ENCODE results near the gene TBL1XR1. TPM values are rescaled to one million over a fixed set of nuclear protein-coding genes. Genes with fewer than 3 reads are reported as not detected.
"Not testable (repeated sequence)": the region's sequence is repeated elsewhere in the genome, so short reads cannot be mapped to it uniquely, and the experiment has no call there.

The TBL1XR1 gene
- total RNA-seq, 1 donor from 2014 or later: 169 TPM

DNA sequence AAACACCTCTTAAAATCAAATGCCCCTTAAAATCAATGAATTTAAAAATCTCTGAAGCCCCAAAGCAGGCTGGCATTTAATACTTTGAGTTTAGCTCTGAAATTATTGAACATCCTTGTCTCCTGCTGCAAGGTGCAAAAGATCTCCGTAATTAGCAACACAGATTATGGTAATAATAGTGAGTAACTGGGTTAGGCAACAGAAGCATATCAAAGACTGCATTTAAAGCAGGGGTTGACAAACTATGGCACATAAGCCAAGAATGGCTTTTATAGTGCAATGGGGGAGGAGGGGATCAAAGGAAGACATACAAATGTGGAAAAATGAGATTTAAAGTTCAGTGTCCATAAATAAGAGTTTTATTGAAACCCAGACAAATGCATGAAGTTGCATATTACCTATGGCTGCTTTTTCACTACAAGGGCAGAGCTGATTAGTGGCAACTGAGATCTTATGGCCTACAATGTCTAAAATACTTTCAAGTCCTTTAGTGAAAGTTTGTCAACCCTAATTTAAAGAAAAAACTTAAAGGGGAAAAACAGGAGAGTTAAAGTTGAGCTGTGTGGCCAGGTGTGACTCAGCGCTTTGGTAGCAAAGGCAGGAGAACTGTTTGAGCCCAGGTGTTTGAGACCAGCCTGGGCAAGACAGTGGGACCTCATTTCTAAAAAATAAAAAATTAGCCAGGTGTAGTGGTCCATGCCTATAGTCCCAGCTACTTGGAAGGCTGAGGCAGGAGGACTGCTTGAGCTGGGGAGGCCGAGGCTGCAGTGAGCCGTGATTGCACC is 157.6 kb downstream of the TBL1XR1 start:
- intact Hi-C loops (cut with micrococcal nuclease): no loop called here

DNA sequence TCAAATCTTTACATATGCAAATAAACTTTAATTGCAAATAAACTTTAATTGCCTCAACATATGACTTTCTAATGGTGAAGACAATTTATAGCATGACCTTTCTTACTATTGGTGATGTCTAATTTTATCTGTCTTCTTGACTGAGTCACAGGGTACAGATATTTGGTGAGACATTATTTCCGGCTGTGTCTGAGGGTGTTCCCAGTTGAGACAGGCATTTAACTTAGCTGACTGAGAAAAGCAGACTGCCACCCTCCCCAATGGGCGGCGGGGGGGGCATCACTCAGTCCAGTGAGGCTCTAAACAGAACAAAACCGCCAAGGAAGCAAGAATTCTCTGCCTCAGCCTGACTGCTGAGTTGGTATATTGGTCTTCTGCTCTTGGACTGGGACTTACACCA is 160.0 kb downstream of the TBL1XR1 start:
- intact Hi-C loops (cut with micrococcal nuclease): no loop called here

DNA sequence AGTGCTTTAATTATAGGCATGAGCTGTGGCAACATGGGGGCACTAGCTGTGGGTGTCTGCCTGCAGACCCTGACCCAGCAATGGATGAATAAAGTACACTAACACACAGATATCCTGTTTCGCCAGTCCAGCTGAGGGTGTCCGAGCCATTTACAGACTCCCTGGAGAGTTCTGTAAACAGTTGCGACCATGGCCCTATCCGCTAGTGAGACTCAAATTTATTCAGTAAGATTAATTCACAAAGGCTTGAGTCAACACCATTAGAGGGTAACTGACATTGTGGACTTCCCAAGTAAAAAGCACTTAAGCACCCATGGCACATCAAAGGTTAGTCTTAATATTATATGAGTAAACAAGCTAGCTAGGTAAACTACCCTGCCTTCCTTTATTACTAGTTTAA is 161.6 kb downstream of the TBL1XR1 start:
- intact Hi-C loops (cut with micrococcal nuclease): no loop called here

DNA sequence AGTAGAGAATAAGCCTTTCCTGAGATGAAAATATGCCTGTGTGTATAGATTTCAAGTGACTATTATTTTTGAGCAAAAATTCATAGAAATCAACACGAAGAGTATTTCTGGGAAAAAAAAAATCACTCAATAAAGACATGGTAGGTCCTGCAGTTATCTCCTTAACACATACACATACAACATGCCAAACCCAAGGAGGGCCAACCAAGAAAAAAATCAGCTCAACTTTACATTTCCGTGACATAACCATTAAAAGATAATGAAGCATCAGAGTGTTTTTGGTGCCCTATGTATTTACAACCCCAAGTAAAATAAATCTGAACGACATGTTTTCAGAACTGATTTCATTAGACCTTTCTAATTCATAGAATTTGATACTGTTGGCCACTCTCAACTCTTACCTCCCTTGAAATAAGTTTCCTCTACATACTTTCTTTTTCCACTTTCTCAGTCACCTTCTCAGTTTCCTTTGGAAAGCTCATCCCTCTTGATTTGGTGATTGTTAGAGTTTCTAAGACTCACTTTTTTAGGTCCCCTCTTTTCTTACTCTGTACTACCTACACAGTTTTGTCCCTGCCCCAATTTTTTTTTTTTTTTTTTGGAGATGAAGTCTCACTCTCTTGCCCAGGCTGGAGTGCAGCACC is 162.3 kb downstream of the TBL1XR1 start:
- intact Hi-C loops (cut with micrococcal nuclease): no loop called here

DNA sequence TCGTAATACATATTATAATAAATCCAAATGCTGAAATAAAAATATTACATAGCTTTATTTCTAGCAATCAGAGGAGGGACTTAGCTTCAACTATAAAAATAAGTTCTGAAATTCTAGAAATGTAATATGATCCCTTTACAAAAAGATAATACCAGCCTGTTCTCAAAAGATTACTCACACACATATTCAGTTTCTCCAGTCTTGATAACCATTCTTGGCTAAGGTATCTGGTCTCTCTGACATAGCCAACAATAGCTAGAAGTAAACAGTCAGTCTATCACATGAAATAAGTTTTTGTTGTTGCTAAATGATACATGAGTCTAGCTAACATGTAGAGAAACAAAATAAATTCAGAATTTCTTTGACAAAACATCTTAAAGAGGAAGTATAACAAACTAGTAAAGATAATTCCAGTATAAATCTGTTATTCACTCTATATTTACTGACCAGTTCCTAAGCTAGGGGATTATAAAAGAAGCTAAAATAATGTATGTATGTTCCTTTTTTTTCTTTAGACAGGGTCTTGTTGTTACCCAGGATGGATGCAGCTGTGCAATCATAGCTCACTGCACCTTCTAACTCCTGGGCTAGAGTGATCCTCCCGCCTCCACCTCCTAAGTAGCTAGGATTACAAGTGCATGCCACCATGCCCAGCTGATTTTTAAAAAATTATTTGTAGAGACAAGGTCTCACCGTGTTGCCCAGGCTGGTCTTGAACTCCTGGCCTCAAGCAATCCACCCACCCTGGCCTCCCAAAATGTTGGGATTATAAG is 170.6 kb downstream of the TBL1XR1 start:
- intact Hi-C loops (cut with micrococcal nuclease): no loop called here

DNA sequence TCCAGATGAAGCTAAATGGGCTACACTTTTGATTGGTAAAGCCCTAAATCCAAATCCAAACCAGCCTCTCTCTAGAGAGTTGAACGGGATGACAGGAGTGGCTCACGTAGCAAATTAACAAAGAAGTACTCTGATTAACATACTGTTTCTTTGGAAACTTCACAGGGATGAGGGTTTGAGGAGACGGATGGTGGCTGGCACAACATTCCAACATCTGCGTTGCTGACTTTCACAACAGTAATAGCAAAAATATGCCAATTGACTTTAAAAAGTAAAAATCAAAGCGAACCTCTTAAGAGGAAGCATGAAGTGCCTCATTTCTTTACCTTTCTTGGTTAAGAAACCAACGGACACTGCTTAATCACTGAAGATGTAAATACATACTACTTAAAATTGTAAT is 181.4 kb downstream of the TBL1XR1 start:
- intact Hi-C loops (cut with micrococcal nuclease): no loop called here

DNA sequence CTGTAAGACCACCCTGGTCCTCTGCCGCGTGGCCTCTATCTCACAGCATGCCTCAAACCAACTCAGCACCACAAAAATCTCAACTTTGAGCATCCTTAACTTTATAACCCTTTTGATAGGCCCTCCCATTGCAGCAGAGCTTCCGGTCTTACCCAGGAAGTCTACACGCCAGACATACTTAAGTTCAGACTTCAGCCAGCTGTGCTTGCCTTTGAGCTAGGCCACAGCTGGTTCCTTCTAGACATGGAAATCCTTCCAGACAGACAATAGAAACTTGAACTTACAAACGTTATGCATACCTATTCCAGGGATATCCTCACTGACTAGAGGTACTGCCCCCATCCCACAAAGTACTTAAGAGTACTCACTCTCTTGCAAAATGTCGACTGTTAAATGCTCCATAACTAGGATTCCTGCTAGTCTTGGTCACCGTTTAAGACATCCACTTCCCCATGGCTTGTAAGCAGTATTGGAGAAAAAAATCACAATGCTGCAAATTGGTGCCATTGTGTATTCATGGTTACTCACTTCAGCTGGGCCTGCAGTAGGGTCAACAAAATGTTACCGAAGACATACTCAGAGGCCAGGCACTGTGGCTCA is 183.5 kb downstream of the TBL1XR1 start:
- intact Hi-C loops (cut with micrococcal nuclease): no loop called here

DNA sequence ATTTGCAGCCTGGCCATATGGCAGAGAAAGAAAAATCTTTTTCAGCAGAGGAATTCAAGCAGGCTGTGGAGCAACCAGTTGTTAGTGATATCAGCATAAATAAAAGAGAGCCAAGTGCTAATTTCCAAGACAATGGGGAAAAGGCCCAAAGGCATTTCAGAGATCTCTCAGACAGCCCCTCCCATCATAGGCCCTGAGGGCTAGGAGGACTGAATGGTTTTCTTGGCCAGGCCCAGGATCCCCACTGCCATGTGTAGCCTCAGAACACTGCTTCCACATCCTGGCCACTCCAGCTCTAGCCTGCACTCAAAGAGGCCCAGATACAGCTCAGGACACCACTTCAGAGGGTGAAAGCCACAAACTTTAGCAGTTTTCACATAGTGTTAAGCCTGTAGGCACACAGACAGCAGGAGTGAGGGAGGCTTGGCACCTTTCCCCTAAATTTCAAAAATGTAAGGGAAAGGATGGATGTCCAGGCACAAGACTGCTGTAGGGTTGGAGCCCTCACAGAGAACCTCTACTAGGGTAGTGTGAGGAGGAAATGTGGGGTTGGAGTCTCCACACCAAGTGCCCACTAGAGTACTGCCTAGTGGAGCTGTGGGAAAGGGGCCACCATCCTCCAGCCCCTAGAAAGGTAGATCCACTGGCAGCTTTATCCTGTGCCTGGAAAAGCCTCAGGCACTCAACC is 191.4 kb downstream of the TBL1XR1 start:
- intact Hi-C loops (cut with micrococcal nuclease): no loop called here

DNA sequence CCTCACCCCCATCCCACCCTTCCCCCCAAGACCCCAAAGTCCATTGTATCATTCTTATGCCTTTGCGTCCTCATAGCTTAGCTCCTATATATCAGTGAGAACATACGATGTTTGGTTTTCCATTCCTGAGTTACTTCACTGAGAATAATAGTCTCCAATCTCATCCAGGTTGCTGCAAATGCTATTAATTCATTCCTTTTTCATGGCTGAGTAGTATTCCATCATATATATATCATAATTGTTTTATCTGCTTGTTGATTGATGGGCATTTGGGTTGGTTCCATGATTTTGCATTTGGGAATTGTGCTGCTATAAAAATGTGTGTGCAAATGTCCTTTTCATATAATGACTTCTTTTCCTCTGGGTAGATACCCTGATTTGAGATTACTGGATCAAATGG is 197.1 kb downstream of the TBL1XR1 start:
- intact Hi-C loops (cut with micrococcal nuclease): not testable (repeated sequence)

DNA sequence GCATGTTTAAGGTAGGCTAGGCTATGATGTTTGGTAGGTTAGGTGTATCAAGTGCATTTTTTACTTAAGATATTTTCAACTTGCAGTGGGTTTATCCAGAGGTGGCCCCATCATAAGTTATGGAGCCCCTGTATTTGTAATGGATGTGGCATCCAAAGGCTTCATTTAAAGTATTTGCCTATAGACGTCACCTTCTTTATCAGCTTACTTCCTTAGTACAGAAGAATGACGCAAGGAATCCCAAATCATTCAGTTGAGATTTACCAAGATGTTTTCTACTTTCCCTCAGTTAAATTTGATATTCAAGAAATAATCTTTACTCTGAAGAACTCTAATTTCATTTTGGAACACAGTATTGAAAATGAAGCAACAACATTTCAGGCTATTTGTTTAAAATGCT is 201.3 kb downstream of the TBL1XR1 start:
- intact Hi-C loops (cut with micrococcal nuclease): no loop called here

DNA sequence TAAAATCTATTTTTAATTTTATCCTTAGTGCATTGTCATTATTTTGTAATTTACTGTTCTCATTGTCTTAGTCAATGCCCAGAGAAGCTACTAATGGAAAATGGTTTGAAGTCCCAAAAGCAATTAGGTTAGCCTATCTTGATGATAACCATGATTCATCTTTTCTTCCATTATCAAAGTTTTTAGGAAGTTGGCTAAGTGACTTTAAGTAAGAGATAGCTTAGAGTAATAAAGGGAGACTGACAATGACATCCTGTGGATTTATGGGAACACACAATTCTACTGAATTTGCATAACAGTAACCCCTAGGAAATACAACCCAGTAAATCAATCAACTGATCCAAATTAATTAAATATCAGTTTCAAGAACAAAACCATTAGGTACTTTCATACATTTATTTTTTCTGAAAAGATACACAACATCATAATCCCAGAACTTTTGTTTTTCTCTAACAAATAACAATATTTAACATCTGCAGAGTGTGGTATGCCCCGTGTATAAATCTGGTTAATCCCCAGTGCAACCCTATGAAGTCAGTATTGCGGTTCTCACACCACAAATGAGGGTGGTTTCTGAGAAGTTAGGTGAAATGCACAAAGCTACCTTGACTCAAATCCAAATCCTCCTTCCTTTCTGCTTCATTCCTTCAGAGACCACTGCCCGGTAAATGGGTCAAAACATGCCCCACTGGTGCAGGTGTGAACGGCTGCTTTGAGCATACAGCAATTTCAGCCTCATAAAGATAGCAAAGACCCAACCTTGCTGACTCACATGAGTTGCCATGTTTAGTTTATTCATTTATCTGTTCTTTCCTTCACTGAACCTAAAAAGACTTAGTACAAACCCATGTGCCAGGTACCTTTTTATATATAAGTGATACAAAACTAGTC is 202.1 kb downstream of the TBL1XR1 start:
- intact Hi-C loops (cut with micrococcal nuclease): no loop called here

DNA sequence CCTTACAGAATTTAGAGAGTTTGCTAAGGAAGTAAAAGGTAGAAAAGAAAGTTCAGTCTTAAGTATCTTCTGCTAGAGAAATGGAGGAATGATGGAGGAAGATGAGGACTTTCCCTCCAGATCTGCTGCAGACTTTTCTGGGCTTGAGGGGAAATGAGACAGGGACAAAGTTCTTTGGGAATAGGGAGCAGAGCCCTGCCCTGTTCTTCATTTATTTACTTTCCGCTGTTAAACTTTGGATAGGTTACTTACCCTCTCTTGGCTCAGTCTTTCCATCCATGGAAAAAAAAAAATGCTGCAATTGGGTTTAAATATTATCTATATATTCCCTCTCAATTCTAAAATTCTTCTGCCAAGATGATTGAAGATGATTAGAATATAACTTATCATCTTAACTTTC is 202.9 kb downstream of the TBL1XR1 start:
- intact Hi-C loops (cut with micrococcal nuclease): no loop called here

DNA sequence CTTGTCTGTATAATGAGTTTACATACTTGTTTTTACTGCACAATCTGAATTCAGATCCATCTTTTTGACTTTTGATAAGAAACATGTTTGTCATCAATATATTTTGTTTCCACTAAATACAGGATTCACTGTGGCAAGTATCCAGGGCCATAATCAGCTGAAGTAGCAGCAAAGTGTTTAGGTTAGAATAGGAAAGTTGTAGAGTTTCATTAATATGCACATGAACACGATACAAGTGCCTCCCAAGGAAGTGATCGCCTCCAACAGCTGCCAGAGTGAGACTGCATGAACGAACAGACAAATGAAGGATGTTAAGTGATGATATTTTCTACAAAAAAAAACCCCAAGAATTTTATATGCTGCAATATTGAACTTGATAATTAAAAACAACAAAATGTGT is 204.3 kb downstream of the TBL1XR1 start:
- intact Hi-C loops (cut with micrococcal nuclease): no loop called here

DNA sequence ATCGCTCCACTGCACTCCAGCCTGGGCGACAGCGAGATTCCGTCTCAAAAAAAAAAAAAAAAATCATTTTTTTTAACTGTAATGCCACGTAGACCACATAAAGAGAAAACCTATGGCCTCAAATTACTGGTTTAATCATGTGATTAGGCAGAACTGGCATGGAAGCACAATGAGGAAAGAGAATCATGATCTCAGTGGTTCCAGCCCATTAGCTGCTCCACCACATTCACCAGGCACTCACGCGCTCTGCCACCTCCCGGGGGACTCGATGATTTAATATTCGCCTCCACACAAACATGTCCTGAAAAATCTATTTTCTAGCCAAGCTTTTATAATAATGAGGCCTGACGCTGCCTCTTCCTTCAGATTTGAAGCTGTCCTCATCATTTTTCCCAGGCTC is 204.7 kb downstream of the TBL1XR1 start:
- intact Hi-C loops (cut with micrococcal nuclease): no loop called here

DNA sequence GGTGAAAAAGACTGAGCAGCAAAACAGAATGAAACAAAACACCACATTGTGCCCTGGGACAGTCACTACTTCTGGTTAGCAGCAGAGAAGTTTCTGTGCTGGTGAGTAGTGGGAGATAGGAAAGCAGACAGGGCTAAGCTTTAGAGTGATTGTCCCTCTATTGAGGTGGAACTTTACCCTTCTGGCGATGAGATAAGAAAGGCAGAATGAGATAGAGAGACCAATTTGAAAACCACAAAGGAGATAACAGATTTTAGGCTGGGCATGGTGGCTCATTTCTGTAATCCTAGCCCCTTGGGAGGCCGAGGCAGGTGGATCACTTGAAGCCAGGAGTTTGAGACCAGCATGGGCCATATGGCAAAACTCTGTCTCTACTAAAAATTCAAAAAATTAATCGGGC is 208.5 kb downstream of the TBL1XR1 start:
- intact Hi-C loops (cut with micrococcal nuclease): no loop called here

DNA sequence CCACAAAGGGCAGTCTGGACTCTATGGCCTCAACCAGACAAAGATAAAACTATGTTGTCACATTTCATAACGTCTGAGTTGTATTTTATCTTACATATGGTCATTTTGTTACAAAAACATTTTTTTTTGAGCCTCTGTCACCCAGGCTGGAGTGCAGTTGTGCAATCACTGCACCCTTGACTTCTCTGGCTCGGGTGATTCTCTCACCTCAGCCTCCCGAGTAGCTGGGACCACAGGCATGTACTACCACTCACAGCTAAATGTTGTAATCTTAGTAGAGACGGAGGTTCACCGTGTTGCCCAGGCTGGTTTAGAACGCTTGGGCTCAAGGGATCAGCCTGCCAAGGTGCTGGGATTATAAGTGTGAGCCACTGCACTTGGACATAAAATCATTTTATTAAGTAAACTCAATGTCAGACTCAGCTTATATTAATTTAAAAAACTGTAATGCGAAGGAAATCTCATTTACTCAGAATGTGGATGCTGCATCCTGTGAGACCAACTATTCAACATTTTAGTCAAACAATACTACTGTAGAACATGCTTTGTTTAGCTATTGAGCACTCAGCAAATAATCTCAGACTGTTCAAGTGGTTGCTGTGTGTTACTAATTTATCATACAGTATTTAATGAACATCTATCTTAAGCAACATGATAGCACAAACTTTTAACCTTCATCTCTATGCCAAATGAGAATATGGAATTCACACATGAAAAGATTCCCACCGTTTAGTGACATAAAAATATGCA is 209.2 kb downstream of the TBL1XR1 start:
- intact Hi-C loops (cut with micrococcal nuclease): no loop called here

DNA sequence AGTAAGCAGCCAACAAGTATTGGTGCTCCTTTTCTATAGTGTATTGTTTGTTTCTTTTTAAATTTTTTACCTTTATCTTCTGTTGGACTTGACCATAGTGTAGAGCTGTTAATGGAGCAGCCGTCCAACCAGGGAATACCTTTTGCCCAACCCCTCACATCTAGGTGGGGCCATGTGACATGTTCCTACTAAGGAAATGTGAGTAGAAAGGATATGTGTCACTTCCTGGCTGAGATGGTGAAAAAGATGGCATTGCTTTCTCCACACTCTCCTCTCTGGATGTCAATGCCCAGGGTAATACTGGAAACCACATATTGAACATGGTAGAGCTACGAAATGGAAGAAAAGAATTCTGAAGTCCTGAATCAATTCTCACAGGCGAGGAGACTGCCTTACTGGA is 218.8 kb downstream of the TBL1XR1 start:
- intact Hi-C loops (cut with micrococcal nuclease): no loop called here

DNA sequence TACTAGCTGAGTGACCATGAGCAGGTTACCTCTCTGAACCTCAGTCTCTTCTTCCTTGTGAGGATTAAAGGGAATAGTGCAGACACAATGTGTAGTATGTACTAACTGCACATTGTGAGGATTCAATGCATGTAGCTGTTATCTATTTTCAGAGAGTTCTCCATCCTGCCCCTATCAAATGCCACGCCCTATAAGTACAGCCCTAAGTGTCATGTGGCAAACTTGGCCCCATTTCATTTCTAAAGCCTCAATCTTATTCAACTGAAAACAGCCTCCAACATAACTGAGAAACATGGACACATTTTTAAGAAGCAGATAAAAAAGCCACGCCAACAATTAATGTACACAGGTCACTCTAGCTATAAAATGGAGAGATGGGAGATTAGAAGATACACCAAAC is 220.0 kb downstream of the TBL1XR1 start:
- intact Hi-C loops (cut with micrococcal nuclease): no loop called here

DNA sequence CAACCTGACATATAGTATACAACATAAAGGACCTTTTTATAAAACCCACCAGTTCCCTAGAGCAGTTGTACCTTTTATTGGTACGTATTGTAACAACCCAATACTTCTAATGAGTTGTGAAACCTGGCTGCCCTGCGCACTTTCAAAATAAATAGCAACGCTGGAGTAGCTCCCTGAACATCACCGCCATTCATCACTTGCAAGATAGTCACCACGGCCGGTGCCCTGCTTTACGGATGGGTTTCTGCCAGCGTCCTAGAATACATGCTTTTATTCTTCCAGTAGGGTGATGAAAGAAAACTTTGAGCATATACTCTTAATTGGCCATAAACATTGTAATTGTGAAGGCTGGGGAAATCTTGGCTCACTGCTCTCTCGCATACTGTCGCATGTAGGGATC is 220.7 kb downstream of the TBL1XR1 start:
- intact Hi-C loops (cut with micrococcal nuclease): no loop called here

DNA sequence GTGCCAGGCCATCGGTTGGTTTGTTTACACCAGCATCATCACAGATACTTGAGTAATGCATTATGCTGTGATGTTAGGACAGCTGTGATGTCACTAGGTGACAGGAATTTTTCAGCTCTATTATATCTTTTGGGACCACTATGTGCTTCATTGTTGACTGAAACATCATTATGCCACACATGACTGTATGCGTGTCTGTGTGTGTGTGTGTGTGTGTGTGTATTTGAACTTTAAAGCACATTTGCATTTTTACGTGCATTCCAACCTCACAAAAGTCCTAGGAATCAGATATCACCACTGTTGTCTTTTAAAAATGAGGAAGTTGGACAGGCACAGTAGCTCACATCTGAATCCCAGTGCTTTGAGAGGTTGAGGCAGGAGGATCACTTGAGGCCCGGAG is 223.0 kb downstream of the TBL1XR1 start:
- intact Hi-C loops (cut with micrococcal nuclease): no loop called here

Measured in T-helper 2 cell treated with Interferon-gamma antibody and Interleukin-4, amounts not matched to agents 100 ng/mL and 5 ng/mL, for 36 hours (primary cell).